GM06990 (cell line): ENCODE measurements around the gene EPHA8.

ENCODE experiments used
- DNase-seq: peaks from one replicate; pipeline ENCODE4 v3.0.0-alpha.2; 2011; ENCODE audit not compliant: insufficient read length; ENCODE audit errors: extremely low read depth
- H3K27me3 ChIP-seq: replicated peaks from 2 replicates; pipeline ENCODE4 v1.6.0; 2011; ENCODE audit warnings: low read length; ENCODE audit not compliant: control insufficient read depth, insufficient read depth
- H3K36me3 ChIP-seq: 2 replicates; pipeline ENCODE4 v1.5.1; 2011; ENCODE audit warnings: low read length; ENCODE audit not compliant: control insufficient read depth, insufficient read depth
- H3K4me3 ChIP-seq: replicated peaks from 2 replicates; pipeline ENCODE4 v1.5.1; 2011; ENCODE audit warnings: low read depth, mild to moderate bottlenecking, control low read depth, low read length
- TF ChIP-seq, protein P1 (sequence below): IDR thresholded peaks from 2 replicates; pipeline ENCODE4 v1.5.1; 2011; ENCODE audit warnings: low read length, control low read depth, mild to moderate bottlenecking, inconsistent platforms; ENCODE audit not compliant: insufficient read depth, poor library complexity, severe bottlenecking

EPHA8 gene

DNA sequence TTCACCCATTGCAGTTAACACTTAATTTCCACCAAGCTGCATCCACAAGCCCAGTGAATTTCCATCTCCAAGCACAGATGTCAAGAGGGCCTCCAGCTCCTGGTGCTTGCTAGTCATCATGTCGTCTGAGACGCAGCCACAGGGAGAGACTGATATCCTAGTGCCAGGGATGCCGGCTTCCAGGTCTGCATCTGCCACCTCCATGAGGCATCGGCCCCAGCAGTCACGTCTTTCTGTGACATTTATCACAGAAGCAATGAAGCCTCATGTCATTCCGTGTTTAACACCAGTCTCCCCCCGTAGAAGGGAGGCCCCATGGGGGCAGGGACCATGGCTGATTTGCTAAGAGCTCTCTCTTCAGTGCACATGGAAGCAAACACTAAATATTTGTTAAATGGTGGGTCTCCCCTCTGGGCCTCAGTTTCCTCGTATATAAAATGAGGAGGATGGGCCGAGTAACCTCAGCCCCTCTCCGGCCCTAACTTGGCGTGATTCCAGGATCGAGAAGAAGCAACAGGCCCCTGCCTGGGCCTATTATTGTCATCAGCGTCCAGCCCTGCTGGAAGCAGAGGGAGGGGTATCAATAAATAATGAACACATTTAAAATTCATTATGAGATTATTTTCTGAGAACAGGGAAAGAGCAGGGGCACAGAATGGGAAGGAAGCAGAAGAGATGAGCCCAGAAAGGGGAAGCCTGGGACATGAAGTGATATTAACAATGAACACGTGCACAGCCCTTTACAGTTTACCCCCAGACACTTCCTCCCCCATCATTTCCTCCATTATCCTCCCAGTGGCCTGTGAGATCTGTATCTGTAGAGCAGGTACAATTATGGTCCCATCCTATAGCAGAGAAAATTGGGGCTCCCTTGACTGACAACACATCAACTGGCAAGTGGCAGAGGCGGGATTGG, 88.9 kb downstream of the EPHA8 start:
- Histone ChIP-seq H3K36me3 (no peaks in the 10 kb centered on the region), H3K27me3 (no peaks in the 10 kb centered on the region; the same call in none of the 2 replicates), H3K4me3 (no peak overlapping the region)
- no peak for DNase-seq
- TF ChIP-seq, protein P1, sequence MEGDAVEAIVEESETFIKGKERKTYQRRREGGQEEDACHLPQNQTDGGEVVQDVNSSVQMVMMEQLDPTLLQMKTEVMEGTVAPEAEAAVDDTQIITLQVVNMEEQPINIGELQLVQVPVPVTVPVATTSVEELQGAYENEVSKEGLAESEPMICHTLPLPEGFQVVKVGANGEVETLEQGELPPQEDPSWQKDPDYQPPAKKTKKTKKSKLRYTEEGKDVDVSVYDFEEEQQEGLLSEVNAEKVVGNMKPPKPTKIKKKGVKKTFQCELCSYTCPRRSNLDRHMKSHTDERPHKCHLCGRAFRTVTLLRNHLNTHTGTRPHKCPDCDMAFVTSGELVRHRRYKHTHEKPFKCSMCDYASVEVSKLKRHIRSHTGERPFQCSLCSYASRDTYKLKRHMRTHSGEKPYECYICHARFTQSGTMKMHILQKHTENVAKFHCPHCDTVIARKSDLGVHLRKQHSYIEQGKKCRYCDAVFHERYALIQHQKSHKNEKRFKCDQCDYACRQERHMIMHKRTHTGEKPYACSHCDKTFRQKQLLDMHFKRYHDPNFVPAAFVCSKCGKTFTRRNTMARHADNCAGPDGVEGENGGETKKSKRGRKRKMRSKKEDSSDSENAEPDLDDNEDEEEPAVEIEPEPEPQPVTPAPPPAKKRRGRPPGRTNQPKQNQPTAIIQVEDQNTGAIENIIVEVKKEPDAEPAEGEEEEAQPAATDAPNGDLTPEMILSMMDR, result no peak

DNA sequence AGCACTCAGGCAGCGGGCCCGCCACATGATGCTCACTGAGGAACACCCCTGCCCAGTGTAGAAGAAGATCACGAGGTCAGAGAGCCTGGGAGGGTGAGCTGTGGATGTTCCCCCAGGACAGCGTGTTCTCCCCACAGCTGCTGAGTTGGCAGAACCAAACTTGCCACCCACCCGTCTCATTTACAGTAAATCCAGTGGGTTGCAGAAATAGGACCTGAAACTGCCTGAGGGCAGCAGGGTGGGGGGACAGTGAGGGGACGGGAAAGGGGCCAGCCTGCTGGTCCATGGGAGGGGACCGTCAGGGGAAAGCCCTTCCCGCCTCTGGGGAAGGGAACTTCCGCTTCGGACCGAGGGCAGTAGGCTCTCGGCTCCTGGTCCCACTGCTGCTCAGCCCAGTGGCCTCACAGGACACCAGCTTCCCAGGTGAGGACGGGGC, 89.6 kb downstream of the EPHA8 start, which contains the start of gene C1QB:
Gene C1QB (plus strand): TSS at position 356 of the 436 bp plus-strand sequence. CDS start 6,227 bp downstream, outside the sequence.
- no peaks in the 10 kb centered on the region for H3K36me3 ChIP-seq
- no peak for DNase-seq
- H3K27me3 ChIP-seq, result no peaks in the 10 kb centered on the region; the same call in none of the 2 replicates
- H3K4me3 ChIP-seq, result no peak within 1 kb of the TSS
- TF ChIP-seq, protein P1, result no peak
